OCI-M1 (cell line): ENCODE measurements around the gene GSTM2.
A peak's percentile ranks its signal among the peaks of the same experiment; 100 is the strongest.

Experiments used
- DNase-seq: peaks from one replicate; lab custom pipeline; 2025; lab: John Stamatoyannopoulos, UW

GSTM2 gene

GRCh38 chr1:109667452-109668122, at the start of gene GSTM2:
TSS of gene GSTM2 (plus strand) at chr1:109668057. CDS start at chr1:109668116, 59 bp downstream.
- peak; percentile 92 for DNase-seq

- peak; percentile 30 for DNase-seq
Measured at GRCh38 chr1:109618661-109619575, 48.9 kb upstream of the GSTM2 start.

GRCh38 chr1:109619576-109620400, 48.1 kb upstream of the GSTM2 start, which contains the start of the genes AMPD2 and GNAT2:
TSS of gene AMPD2 (plus strand) at chr1:109619837. CDS start at chr1:109621176, 1,339 bp downstream.
TSS of gene GNAT2 (minus strand) at chr1:109619616. CDS start at chr1:109612870, 6,746 bp downstream.
- DNase-seq, result peak; percentile 86

- peak; percentile 49 for DNase-seq
Measured at GRCh38 chr1:109620401-109620791, 47.5 kb upstream of the GSTM2 start.

- DNase-seq, result peak; percentile 88
Measured at GRCh38 chr1:109620841-109621286, 47.0 kb upstream of the GSTM2 start.

GRCh38 chr1:109621379-109622136, 46.3 kb upstream of the GSTM2 start:
- DNase-seq, result no peak

GRCh38 chr1:109622137-109622892, 45.5 kb upstream of the GSTM2 start:
- DNase-seq, result no peak

GRCh38 chr1:109622895-109623294, 45.0 kb upstream of the GSTM2 start:
- DNase-seq, result no peak

GRCh38 chr1:109623601-109624161, 44.2 kb upstream of the GSTM2 start:
- no peak for DNase-seq

GRCh38 chr1:109624201-109625010, 43.5 kb upstream of the GSTM2 start:
- no peak for DNase-seq

GRCh38 chr1:109625176-109625575, 42.7 kb upstream of the GSTM2 start:
- no peak for DNase-seq

- DNase-seq, result no peak
Measured at GRCh38 chr1:109625601-109626560, 42.0 kb upstream of the GSTM2 start.

- no peak for DNase-seq
Measured at GRCh38 chr1:109626682-109627408, 41.0 kb upstream of the GSTM2 start.

- no peak for DNase-seq
Measured at GRCh38 chr1:109627692-109628399, 40.0 kb upstream of the GSTM2 start.

- DNase-seq, result no peak
Measured at GRCh38 chr1:109628540-109629321, 39.1 kb upstream of the GSTM2 start.
